BE2C (cell line): ENCODE data around the gene METTL14.

Experiments used
- DNase-seq: peaks from one replicate; pipeline ENCODE4 v3.0.0-alpha.2; 2020
- H3K27me3 ChIP-seq: fragments of 250-450 bp; sonication (Bioruptor Pico); 2 replicates; pipeline ENCODE4 v1.5.1; 2020; ENCODE audit warnings: mild to moderate bottlenecking
- H3K36me3 ChIP-seq: fragments of 250-450 bp; sonication (Bioruptor Pico); 2 replicates; pipeline ENCODE4 v1.5.1; 2020; ENCODE audit warnings: mild to moderate bottlenecking
- H3K4me1 ChIP-seq: fragments of 250-450 bp; sonication (Bioruptor Pico); 2 replicates; pipeline ENCODE4 v1.5.1; 2020
- H3K4me3 ChIP-seq: 2 replicates; pipeline ENCODE4 v1.5.1; 2011; ENCODE audit warnings: low read depth, low read length
- H3K9me3 ChIP-seq: fragments of 250-450 bp; sonication (Bioruptor Pico); 2 replicates; pipeline ENCODE4 v1.5.1; 2020
- TF ChIP-seq, protein P1 (sequence below): IDR thresholded peaks from 2 replicates; pipeline ENCODE4 v1.5.1; 2012; ENCODE audit warnings: mild to moderate bottlenecking, low read depth, low read length

METTL14 gene

DNA sequence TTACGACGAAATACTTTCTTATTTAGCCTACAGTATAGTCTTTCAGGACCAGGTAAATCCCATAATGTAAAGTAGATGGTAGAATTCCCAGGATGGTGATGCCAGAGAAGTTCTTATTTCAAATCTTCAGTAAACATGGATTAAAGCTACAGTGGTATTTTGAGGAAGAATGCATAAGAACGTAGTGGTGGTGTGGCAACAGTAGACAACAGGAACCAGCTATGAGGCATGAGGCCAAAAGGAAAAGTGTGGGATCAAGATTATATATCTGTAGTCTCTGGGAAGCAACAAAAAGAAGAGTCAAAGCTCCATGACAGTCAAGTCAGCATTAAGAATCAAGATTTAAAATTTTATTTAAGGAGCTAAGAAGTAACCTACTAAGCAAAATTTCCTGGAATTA lies 60.2 kb downstream of the METTL14 start:
- Histone ChIP-seq H3K4me3 (no peak overlapping the region), H3K27me3 (no peaks in the 10 kb centered on the region), H3K36me3 (peaks cover 57% of the 10 kb centered on the region), H3K9me3 (no peaks in the 10 kb centered on the region), H3K4me1 (peaks cover 7% of the 10 kb centered on the region)
- TF ChIP-seq, protein P1, sequence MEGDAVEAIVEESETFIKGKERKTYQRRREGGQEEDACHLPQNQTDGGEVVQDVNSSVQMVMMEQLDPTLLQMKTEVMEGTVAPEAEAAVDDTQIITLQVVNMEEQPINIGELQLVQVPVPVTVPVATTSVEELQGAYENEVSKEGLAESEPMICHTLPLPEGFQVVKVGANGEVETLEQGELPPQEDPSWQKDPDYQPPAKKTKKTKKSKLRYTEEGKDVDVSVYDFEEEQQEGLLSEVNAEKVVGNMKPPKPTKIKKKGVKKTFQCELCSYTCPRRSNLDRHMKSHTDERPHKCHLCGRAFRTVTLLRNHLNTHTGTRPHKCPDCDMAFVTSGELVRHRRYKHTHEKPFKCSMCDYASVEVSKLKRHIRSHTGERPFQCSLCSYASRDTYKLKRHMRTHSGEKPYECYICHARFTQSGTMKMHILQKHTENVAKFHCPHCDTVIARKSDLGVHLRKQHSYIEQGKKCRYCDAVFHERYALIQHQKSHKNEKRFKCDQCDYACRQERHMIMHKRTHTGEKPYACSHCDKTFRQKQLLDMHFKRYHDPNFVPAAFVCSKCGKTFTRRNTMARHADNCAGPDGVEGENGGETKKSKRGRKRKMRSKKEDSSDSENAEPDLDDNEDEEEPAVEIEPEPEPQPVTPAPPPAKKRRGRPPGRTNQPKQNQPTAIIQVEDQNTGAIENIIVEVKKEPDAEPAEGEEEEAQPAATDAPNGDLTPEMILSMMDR, result no peak
- no peak for DNase-seq

DNA sequence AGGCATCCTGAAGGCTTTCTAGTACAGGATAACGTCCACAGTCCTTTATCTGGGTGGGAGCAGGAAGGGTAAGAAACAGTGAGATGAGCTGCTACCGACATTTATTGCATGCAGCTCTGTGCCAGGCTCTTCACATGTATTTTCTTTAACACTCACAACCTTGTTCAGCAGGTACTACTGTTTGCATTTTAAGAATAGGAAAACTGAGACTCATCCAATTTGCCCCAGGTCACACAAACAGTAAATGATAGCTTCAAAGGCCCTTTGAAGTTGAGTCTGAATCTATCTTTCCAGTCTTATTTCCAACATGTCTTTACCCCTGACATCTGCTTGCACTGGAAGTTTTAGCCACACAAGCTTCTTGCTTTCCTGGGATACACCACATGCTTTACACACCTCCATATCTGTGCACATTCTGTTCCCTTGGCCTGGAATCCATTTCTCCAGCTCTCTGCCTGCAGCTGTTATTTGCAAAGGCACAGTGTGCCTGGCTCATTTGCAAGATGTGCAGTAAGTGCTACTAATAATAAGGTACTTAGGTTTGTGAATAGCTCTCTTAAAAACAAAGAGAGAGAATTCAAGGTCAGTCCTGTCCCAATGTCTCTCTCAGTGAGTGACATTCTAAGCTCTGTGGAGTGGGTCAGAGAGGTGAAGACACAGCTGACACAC lies 61.2 kb downstream of the METTL14 start:
- H3K4me1 ChIP-seq, result peaks cover 4% of the 10 kb centered on the region
- H3K36me3 ChIP-seq, result peaks cover 54% of the 10 kb centered on the region
- no peaks in the 10 kb centered on the region for H3K9me3 ChIP-seq
- no peak for DNase-seq
- no peak overlapping the region for H3K4me3 ChIP-seq
- no peaks in the 10 kb centered on the region for H3K27me3 ChIP-seq
- TF ChIP-seq, protein P1, result no peak

DNA sequence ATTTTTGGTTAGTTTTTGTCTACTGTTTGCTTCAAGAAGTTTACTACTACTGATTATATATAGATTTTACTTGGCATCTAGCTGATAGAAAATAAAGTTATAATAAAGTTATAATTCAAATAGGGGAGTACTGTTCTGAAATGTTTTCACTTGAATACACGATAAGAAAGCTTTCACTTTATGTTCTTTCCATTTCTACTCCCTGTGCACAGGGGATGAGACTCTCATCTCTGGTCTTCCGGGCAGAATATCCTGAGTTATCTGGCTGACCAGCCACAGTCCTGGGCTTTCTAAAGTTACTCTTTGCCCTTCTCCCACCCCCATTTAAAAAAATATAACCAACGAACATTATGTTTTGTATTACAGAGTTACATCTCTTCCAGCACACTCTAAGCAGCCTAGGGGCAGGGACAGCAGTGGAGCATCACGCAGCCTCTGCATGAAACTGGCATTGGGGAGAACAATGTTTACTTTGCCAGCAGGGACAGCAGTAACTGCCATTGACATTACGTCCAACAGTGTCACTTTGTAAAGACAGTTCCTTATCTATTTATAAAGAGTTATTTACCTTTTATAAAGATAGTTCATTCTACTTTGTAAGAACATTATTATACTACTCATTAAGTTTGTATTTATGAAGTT lies 64.3 kb downstream of the METTL14 start:
- H3K36me3 ChIP-seq, result peaks cover 47% of the 10 kb centered on the region
- no peaks in the 10 kb centered on the region for H3K9me3 ChIP-seq
- H3K27me3 ChIP-seq, result no peaks in the 10 kb centered on the region
- no peak overlapping the region for H3K4me3 ChIP-seq
- H3K4me1 ChIP-seq, result no peaks in the 10 kb centered on the region; the same call in none of the 2 replicates
- DNase-seq, result no peak
- TF ChIP-seq, protein P1, result no peak

DNA sequence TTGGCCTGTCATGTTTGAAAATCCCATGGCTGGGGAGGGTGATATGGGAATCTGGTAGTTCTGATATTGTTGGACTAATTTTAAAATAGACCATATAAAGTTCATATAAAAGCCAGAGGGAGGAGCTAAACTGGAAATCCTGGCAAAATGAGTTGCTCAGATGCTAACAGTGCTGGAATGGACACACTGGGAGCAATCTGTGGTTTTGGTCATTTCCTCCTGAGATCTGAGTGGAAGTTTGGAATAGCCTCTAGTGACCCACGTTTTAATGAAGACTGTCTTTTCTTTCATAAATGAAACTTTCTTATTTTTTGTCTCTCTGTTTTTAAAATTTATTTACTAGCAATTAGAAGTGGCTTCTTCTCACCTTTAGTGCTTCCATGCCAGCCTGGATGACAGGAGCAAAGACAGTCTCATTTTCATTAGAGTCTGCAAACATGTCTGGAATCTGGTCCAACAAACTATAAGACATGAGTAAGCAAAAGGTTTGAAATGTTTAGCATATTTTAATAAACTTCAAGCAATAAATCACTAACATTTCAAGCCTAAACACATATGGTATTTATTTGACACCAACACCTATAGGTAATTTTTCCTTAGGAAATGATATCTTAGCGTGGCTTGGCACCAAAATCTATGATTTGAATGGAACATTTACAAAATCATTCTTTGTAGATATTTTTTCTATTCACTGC lies 66.6 kb downstream of the METTL14 start:
- no peak overlapping the region for H3K4me3 ChIP-seq
- no peak for DNase-seq
- TF ChIP-seq, protein P1, result no peak
- H3K27me3 ChIP-seq, result no peaks in the 10 kb centered on the region
- peaks cover 39% of the 10 kb centered on the region for H3K36me3 ChIP-seq
- peaks cover 9% of the 10 kb centered on the region for H3K4me1 ChIP-seq
- no peaks in the 10 kb centered on the region for H3K9me3 ChIP-seq

DNA sequence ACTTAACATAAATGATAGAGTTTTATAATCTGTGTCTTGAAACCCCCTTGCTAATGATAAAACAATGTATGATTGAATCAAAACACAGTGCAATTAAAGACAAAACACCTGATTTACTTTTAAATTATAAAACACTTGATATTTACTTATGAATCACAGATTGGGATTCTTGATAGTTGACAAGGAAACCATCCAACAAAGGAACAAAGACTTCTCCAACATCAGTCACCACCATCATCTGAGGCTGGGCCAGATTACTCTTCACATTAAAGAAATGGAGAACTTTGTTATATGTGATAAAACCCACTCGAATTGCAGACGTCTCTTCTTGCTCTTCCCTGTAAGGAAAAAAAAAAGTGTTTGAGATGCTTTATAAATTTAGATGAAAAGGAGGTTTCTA lies 67.4 kb downstream of the METTL14 start:
- H3K27me3 ChIP-seq, result no peaks in the 10 kb centered on the region
- H3K4me3 ChIP-seq, result no peak overlapping the region
- H3K4me1 ChIP-seq, result peaks cover 16% of the 10 kb centered on the region
- no peak for DNase-seq
- H3K9me3 ChIP-seq, result no peaks in the 10 kb centered on the region
- TF ChIP-seq, protein P1, result no peak
- H3K36me3 ChIP-seq, result peaks cover 41% of the 10 kb centered on the region

DNA sequence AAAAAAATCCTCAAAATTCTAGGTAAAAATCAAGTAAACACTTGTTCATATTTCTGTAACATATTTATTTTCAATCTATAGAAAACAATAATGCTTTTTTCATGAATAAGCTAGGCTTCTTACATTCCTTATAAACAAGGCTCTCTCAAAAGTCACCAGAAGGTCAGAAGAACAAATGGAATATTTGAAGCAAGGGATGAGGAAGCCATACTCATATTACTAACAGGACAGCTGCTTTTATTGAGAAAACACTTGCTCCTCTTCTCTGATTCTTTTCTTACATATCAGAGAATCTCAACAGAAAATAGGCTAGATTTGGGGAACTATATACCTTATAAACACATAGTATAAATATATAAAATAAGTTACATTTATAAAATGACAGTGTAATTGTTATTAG lies 67.9 kb downstream of the METTL14 start:
- H3K4me1 ChIP-seq, result peaks cover 22% of the 10 kb centered on the region
- H3K36me3 ChIP-seq, result peaks cover 39% of the 10 kb centered on the region
- TF ChIP-seq, protein P1, result no peak
- no peak overlapping the region for H3K4me3 ChIP-seq
- no peak for DNase-seq
- no peaks in the 10 kb centered on the region for H3K9me3 ChIP-seq
- H3K27me3 ChIP-seq, result no peaks in the 10 kb centered on the region
